Measurements from ENCODE around the gene GALNT9.

GALNT9 gene

DNA sequence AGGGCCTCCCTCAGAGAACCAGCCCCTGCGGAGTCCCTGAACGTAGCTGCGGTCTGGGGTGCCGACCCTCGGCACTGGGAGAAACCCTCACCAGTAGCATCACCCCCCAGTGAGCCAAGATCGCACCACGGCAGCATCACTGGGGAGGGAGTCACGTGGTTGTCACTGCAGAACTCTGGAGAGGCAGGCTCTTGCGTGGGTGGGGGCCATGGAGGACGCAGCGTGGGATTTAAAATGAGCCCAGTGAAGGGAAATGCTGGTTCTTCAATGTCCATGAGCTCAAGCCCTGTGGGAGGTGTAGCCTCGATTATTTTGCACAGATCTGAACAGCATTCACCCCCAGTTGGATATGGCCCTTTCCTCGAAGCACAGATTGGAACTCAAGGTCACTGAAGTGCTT lies 3.9 kb upstream of the GALNT9 start:
- H3K4me3 ChIP-seq (ENCODE audit: low read depth, low read length), result no peak overlapping the region
- no peak for DNase-seq (ENCODE audit: low read depth, low spot score)
- TF ChIP-seq, protein P1, sequence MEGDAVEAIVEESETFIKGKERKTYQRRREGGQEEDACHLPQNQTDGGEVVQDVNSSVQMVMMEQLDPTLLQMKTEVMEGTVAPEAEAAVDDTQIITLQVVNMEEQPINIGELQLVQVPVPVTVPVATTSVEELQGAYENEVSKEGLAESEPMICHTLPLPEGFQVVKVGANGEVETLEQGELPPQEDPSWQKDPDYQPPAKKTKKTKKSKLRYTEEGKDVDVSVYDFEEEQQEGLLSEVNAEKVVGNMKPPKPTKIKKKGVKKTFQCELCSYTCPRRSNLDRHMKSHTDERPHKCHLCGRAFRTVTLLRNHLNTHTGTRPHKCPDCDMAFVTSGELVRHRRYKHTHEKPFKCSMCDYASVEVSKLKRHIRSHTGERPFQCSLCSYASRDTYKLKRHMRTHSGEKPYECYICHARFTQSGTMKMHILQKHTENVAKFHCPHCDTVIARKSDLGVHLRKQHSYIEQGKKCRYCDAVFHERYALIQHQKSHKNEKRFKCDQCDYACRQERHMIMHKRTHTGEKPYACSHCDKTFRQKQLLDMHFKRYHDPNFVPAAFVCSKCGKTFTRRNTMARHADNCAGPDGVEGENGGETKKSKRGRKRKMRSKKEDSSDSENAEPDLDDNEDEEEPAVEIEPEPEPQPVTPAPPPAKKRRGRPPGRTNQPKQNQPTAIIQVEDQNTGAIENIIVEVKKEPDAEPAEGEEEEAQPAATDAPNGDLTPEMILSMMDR (IDR thresholded peaks at IDR 0.05; ENCODE audit: insufficient read depth, low read length, missing control alignments), result no peak
- ChIA-PET CTCF (no interaction called here), POLR2A (no interaction called here)

DNA sequence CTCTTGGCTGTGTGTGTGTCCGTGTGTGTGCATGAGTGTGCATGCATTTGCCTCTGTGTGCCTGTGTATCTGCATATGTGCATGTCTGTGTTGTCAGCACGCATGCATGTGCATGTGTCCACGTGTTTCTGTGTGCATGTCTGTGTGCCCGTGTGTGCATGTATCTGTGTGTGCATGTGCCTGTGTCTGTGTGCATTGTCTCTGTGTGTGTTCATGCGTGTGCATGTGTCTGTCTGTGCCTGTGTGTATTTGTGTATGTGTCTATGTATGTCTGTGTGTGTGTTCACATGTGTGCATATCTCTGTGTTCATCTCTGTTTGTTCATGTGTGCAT lies 1.1 kb upstream of the GALNT9 start:
- DNase-seq (ENCODE audit: low read depth, low spot score), result no peak
- POLR2A ChIA-PET, result no interaction called here
- TF ChIP-seq, protein P1 (IDR thresholded peaks at IDR 0.05; ENCODE audit: insufficient read depth, low read length, missing control alignments), result no peak
- CTCF ChIA-PET, result no interaction called here
- H3K4me3 ChIP-seq (ENCODE audit: low read depth, low read length), result no peak overlapping the region

DNA sequence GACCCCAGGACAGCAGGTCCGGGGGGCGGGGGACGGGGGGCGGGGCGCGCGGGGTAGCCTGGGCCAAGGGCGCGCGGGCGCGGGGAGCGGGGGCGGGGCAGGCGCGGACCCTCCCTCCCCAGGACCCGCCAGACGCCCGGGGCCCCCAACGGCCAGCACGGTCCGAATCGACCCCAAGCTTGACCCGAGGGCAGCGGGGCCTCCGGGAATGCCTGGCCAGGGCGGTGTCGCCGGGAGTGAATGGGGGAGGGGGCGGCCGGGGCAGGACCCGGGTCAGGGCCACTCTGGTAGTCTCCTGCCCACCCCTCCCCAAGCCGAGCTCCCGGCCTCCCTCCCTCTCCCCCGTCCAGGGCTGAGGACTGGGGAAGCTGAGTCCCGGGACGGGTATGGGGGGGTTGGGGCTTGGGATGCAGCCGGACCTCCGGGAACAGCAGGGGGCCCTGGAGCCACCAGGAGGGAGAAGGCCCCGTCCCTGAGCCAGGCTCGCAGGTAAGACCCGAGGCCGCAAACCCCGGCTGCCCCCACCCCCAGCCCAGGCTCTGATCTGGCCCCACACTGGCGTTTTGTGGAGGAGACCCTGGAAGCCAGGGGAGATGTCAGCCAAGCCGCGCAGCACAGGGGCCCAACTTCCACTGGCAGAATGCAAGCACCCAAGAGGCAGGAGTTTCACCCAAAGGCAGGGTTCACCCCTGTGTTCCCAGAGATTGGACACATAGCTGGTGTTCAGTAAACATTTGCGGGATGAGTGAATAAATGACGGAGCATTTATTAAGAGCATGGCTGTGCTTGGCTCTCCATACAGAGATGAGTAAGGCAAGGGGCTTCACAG lies 545 bp upstream of the GALNT9 start:
- CTCF ChIA-PET, result no interaction called here

DNA sequence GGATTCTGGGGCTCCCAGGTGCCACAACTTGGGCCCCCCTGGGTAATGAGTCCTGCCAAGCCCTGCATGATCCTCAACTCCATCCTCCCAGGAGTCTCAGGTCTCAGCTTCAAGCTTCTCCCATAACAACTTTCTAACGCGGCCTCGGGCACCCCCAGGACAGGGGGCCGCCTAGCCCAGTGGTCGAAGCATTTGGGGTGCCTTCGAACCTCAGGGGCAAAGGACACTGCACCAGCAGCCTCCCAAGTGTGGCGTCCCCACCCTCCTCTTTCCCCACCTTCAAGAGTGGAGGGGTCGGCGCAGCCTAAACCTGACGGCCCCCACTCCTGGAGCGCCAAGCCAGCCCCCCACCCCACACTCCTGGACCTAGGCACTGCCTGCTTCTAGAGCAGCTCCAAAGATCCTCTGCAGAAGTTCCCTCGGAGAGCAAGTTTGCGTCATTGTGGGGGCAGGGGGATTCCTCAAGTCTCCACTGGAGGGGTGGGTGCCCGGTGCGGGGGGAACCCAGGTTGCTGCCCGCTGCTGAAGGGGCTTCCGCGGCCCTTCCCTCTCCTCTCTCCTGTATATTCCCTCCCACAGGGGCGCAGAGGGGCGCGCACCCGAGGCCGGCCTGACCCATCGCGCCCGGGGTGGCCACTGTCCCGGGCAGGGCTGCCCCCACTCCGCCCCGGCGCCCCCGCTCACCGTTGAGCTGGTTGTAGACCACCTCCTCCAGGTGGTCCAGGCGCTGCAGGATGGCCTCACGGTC lies 933 bp downstream of the GALNT9 start:
- H3K4me3 ChIP-seq (ENCODE audit: low read depth, low read length), result no peak overlapping the region
- ChIA-PET CTCF (interaction anchor here (0.9 kb wide), 1 partner anchor 86 kb away, joined by 4 read pairs; no protein-coding TSS in a partner anchor), POLR2A (no interaction called here)
- TF ChIP-seq, protein P1 (IDR thresholded peaks at IDR 0.05; ENCODE audit: insufficient read depth, low read length, missing control alignments), result no peak
- no peak for DNase-seq (ENCODE audit: low read depth, low spot score)

More for the DNA sequence above, 545 bp upstream of the GALNT9 start:
- H3K4me3 ChIP-seq (ENCODE audit: low read depth, low read length), result no peak overlapping the region
- no peak for DNase-seq (ENCODE audit: low read depth, low spot score)
- POLR2A ChIA-PET, result no interaction called here
- TF ChIP-seq, protein P1 (IDR thresholded peaks at IDR 0.05; ENCODE audit: insufficient read depth, low read length, missing control alignments), result no peak

DNA sequence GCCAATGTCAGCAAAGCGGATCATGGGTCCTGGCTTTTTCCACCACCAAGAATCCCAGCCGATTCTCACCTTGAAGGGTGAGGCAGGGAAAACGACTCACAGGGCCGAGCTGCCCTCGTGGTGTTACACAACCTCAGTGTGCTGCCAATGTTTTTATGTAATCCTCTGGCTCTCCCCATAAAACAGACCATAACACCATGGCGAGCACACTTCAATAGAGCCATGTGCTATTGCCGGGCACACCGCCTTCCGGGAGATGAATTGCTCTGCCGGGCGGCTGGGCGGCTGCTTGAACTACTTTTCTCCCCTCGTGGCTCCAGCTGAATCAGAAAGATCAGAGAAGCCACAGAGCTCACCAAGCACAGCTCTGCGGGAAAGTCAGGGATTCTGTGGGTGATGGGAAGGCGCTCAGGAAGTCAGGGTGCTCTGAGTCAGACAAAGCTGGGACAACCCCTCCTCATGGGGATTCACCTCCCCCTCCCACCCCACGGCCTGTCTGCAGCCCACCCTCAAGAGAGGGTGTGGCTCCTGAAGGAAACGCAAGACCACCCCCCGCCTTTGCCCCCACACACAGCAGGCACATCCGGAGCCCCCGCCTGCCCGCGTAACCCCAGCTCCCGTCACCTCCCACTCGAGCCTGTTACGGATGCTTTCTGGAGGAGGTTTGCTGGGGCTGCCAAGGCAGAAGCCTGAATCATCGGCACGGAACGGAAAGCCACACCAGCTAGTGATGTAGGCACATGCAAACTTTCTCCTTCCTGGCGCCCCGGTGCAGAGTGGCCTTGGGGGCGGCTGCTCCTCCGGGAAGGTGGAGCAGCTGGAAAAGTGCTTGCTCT lies 1.8 kb downstream of the GALNT9 start:
- DNase-seq (ENCODE audit: low read depth, low spot score), result peak; percentile 24

More for the DNA sequence above, 1.8 kb downstream of the GALNT9 start:
- POLR2A ChIA-PET, result interaction anchor here (1.1 kb wide), 1 partner anchor 14 kb away, joined by 3 read pairs; no protein-coding TSS in a partner anchor
- CTCF ChIA-PET, result interaction anchor here (0.9 kb wide), 1 partner anchor 87 kb away, joined by 4 read pairs; no protein-coding TSS in a partner anchor
- peak overlapping the region; percentile 38 for H3K4me3 ChIP-seq (ENCODE audit: low read depth, low read length)
- TF ChIP-seq, protein P1 (IDR thresholded peaks at IDR 0.05; ENCODE audit: insufficient read depth, low read length, missing control alignments), result no peak

All from AG04449 (cell line).